Left colon (tissue), 2 donors: Measurements from ENCODE around the gene ACTR3. TPM values are rescaled to one million over a fixed set of nuclear protein-coding genes. Genes with fewer than 3 reads are reported as not detected.
A peak's percentile ranks its signal among the peaks of the same experiment; 100 is the strongest.

ENCODE experiments used
- ATAC-seq: fragments of 200-7000 bp; cut with Tn5 transposase; one replicate; pipeline ENCODE4 v1.9.1; 2020; ENCODE audit warnings: mild to moderate bottlenecking, moderate library complexity
- DNase-seq, 2 donors: peaks; one replicate each; pipeline ENCODE4 v3.0.0-alpha.2; 2020
- intact Hi-C, 2 donors: fragments of 100-400 bp; cut with DNase I in 1 of 2; cut with micrococcal nuclease in 1 of 2; formaldehyde crosslinking; loops; one replicate each; pipeline versions ENCODE4 v1.11.2 to v1.14.0; 2022; cut with DNase I, micrococcal nuclease
- total RNA-seq, 2 donors: library from RNA; stranded (reverse); fragmentation: NEBNext Ultra II Directional; extraction: Animal tissue kit (Norgen Biotek cat#: 25700); gene quantifications; one replicate each; pipeline ENCODE4 v1.2.1, GENCODE V29; 2021
- donor health status: DM: no; HTN: no; CAD: no.
- donor health status: DM: yes; HTN: yes; CAD: no.

Gene ACTR3
- total RNA-seq, 2 donors from 2014 or later: 252 to 276 TPM

DNA sequence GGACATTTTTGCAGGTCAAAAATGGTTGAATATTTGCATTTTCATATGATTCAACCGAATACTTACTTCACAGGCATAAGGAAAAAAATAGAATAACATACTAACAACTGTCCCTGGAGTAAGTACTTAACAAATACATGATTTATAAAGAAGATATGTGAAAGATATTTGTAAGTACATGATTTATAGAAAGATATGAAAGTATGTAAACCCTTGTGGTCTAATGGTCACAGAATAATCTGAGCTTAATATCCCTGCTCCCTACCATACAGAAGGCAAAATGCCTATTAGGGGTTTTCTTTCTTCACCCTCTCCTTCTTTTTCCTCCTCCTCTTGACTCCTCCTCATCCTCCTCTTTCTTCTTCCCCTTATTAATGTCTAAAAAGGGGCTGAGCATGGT lies 20.6 kb upstream of the ACTR3 start:
- ATAC-seq (no peak), DNase-seq (no peak)
- intact Hi-C loops: no loop called here

DNA sequence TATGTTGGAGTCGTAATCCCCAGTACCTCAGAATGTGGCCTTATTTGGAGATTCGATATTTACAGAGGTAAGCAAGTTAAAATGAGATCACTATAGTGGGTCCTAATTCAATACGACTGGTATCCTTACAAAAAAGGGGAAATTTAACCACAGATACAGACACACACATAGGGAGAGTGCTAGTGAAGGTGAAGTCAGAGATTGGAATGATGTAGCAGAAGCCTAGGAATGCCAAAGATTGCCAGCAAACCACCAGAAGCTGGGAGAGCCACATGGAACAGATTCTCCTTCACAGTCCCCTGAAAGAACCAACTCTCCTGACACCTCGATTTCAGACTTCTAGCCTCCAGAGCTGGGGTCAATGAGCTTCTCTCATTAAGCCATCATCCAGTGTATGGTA lies 17.7 kb upstream of the ACTR3 start:
- intact Hi-C loops: loop anchor here in 1 of 2 donors (10.0 kb wide), 1 partner anchor 87 kb away; no protein-coding TSS in a partner anchor
- DNase-seq (no peak), ATAC-seq (no peak)

DNA sequence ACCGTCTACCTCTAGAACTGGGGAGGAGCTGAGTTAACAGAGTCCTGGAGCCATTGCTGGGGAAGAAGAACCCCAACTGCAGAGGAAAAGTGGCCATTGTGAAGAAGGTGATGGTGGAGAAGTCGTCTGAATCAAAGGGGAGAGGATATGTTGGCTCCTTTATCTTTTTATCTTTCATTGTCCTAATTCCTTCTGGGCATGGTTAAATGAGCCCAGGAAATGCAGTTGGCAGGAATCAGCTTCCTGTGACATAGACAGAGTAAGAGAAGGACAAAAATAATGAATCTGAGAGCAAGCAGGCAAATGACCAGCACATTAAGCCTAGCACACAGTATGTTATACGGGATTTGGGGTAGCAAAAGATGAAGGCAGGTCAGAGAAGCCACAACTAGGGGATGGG lies 16.0 kb upstream of the ACTR3 start:
- ATAC-seq (no peak), DNase-seq (no peak)
- intact Hi-C loops: loop anchor here in 1 of 2 donors (10.0 kb wide), 1 partner anchor 89 kb away; no protein-coding TSS in a partner anchor

DNA sequence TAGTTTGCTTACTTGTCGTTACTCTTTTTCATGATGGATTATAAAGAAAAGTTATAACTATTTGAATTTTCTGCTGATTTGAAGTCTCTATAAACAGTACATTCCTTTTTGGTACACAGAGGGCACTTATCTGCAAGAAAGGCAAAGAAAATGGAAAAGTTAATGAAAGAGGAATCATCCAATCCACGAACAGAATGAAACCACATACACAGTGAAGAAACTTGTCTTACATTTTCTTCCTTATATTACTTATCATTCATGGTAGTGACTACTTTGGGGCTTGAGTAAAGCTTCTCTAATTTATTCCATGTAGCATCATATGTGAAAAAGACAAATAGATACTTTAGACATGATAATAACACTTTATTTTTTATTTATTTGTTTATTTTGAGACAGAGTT lies 14.8 kb upstream of the ACTR3 start:
- ATAC-seq: no peak
- intact Hi-C loops: loop anchor here in 1 of 2 donors (10.0 kb wide), 1 partner anchor 90 kb away; no protein-coding TSS in a partner anchor

DNA sequence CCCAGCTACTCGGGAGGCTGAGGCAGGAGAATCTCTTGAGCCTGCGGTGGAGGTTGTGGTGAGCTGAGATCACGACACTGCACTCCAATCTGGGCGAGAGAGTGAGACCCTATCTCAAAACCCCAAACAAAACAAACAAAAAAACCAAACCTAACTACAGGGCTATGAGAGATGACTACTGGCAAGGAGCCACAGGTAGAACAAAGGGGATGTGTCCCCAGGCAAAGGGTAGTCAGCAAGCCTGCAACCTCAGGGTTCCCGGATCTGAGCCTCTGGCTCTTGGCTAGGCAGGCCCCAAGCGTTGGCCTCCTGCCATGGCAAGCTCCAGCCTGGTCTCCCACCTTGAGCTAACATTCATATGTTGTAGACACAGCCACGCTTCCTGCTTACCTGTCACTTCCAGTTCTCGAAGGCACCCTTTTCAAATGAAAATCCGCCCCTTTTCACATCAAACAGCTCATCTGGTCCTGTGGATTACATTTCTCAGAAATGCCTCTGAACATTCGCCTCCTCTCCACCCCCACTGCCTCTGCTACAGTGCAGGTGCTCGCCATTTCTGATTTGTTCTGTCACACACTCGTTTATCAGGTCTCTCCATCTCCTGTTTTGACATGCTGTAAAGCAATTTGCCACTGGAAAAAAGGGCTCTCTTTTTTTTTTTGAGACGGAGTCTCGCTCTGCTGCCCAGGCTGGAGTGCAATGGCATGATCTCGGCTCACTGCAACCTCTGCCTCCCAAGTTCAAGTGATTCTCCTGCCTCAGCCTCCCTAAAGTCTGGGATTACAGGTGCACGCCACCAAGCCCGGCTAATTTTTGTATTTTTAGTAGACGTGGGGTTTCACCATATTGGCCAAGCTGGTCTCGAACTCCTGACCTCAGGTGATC lies 13.1 kb upstream of the ACTR3 start:
- ATAC-seq: peak; percentile 83
- peak; percentile 85 to 91 for DNase-seq
- intact Hi-C loops: loop anchor here in 1 of 2 donors (10.0 kb wide), 1 partner anchor 92 kb away; no protein-coding TSS in a partner anchor

More for the DNA sequence above, 14.8 kb upstream of the ACTR3 start:
- DNase-seq: no peak

DNA sequence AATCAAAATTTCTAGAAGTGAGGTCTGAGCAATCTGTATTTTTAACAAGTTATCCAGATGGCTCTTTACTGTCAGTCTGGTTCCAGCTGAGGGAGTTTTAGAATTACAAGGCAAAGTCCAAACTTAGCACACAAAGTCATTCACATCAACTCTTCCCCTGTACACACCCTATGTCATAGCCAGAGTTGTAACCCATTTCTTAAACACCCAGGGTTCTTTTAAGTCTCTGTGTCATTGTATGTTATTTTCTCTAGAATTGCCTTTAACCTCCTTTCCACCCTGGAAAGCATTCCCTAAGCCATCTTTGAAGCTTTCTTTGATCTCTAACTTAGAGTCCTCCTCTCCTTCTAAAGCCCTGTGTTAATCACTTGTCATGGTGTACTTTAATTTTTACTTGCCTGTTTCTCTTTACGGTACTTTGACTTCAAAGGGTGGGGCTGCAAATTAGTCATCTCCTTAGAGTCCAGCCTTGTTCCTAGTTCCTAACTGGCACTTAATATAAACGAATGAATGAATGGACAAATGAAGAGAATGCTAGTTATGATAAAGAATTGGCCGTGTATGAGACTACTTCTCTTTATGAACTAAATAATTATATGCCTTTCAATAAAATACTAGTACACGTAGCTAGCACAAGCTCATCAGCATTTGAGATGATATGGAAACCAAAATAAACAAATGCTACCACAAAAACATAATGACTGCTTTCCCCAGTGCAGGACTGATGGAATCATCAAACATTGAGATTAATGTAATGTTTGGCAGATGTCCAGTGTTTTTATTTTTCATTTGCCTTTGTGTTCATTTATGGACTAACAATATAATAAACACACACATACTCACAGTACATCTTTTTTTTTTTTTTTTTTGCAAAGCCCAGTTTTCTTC lies 11.9 kb upstream of the ACTR3 start:
- DNase-seq (no peak), ATAC-seq (peak; percentile 86)
- intact Hi-C loops: loop anchor here in 1 of 2 donors (10.0 kb wide), 1 partner anchor 93 kb away; no protein-coding TSS in a partner anchor

DNA sequence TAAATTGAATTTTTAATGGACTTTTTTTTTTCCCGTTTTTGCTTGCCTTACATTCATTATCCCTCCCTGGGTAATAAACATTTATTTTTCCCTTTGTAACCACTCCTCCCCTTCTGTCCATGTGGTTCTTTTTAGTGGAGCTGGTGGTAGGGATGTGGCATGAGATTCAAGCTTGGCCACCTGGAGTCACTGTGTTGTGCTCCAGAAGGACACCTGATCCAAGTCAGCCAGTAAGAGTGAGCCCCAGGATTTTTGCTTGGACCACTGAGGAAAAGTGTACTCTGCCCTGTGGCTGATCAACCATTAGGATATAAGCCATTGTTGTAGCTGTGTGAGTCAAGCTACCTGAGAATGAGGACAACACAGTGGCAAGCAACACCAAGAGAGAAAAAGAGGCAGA lies 11.1 kb upstream of the ACTR3 start:
- intact Hi-C loops: loop anchor here in 1 of 2 donors (10.0 kb wide), 1 partner anchor 94 kb away; no protein-coding TSS in a partner anchor
- no peak for DNase-seq
- ATAC-seq: peak; percentile 13

DNA sequence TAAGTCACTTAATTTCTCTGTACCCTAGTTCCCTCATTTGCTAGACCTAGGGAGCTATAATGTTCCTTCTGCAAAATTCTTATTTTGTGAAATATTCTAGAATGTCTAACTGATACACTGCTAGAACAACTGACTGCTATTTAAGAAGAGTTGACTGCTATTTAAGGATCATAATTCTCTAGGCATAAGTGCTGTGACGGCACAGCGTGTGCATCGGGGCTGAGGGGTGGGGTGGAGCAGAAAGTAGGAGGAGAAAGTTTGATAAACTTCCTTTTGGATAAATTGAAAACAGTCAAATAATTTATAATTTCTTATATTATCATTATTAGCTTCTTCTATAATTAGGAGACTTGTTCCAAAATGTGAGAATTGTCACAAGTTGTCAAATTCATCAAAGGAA lies 10.4 kb upstream of the ACTR3 start:
- intact Hi-C loops: loop anchor here in 1 of 2 donors (10.0 kb wide), 1 partner anchor 95 kb away; no protein-coding TSS in a partner anchor
- ATAC-seq (no peak), DNase-seq (no peak)

DNA sequence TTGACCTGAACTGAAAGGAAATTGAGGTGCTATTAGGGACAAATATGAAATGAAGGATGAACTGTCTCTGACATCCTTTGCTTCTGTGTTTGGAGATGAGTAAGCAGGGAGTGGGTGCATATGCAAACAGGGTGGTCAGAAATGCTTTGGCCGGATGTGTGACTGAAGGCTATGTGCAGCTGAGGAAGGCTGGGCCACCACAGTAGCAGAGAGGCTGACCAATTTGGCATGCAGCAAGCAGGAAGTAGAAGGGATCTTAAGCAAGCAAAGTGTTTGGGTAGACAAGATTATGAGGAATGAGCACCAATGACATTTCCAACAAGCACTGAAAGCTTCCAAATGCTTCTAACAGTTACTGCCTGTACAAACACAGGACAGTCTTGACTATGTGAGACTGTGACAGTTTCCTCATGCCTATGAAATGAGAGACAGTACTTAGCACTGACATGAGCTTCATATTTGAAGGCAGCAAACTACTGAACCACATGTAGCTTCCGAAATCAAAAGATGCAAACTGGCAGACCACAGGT lies 3.3 kb upstream of the ACTR3 start:
- ATAC-seq: no peak
- intact Hi-C loops: no loop called here
- DNase-seq: peak; percentile 56 to 75

DNA sequence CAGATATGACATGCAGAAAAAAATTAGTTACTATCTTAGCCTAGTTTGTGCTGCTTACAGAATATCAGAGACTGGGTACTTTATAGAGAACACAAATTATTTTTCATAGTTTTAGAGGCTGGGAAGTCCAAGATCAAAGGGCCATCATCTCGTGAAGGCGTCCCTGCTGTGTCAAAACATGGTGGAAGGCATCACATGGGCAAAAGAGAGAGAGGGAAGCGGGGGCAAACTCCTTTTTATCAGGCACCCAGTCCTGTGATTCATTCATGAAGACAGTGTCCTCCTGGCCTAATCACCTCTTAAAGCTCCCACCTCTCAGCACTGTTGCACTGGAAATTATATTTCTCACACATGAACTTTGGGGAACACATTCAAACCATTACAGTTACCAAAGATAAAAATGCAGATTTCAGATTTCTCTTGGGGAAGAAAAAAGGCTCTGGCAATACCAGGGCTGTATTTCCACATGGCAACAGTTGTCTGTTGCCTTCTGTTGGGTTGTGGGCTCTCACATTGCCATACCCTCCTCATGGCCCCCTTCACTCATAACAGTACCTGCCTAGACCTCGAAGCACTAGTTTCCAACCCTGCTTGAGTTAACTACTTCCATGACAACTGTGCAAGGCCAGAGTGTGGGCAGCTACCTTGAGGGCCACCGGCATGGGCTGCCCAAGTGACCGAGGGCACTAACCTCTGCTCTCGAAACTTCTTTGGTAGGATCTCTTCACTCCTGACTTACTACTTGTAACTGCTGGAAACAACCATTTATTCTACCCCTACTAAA lies 2.7 kb upstream of the ACTR3 start:
- intact Hi-C loops: no loop called here
- no peak for DNase-seq
- no peak for ATAC-seq

DNA sequence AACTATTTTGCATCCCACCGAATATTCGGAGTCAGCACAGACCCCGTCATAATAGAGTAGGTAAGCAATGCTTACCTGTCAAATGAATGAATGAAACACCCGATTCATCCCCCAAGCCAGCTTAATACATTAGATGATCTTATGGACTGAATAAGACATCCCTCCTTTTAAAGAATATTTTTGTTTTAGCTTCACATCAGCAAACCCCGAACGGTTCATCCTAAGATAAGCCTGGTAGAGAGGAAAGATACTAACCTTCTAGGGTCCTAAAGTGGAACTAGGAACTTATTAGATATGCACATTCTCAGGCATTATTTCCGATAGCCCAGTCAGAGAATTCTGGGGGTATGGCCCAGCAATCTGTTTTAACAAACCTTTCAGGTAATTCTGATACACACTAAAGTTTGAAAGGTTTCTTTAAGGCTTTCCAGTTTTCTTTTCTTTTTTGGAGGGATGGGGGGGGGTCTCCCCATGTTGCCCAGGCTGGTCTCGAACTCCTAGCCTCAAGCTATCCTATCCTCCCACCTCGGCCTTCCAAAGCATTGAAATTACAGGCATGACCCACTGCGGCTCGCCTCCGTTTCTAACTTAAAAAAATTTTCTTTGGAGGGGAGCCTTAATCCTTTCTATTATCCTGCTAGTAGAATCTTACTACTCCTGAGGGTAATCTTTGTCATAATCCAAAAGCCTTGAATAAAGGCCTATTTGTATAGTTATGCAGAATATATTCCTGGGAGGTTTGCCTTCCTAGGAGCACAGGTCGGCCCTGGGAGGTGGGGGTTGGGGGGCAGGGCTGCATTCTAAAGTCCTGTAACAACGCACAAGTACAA lies 1.0 kb upstream of the ACTR3 start:
- DNase-seq (peak; percentile 64 to 75), ATAC-seq (peak; percentile 44)
- intact Hi-C loops: loop anchor here in 1 of 2 donors (2.0 kb wide), 1 partner anchor 132 kb away; the partner anchor contains the start of gene SLC35F5

DNA sequence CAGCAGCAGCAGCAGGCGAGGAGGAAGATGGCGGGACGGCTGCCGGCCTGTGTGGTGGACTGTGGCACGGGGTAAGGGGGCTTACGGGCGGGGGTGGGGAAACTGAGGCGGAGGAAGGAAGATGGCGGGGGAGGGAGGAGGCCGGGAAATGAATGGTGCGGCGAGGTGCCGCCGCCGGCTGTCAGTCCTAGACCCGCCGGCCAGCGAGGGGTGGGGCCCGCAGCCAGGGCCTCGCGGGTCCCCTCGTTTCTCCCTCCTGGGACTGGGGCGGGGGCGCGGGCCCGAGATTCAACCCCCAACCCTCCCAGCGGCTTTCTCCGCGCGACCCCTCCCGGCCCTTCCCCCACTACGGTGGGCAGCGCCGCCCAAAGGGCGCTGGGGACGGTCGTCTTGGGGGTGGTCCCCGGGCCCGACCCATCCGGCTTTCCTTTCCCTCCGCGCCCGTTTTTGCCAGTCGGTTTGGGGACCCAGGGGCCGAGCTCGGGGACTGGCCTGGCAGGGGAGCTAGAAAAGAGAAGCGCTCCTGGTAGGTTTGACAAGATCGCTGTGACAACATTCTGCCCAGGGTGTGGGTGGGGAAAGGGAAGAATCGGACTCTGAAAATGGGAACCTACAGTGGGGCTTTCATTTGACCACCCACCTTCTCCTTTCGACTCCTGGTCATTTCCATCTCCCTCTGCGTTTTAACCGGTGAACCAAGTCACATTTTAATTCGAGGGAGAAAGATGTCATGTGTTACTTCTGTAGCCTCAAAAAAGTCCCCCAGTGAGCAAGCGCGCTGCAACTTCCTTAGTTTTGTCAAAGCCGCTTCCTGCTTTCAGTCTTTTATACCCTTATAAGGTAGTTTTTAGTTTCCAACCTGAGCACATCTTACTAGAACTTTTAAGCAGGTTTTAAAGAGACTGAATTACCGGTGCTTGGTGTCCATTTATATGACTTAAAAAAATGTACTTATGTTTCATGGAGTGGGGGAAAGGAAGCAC lies 655 bp downstream of the ACTR3 start:
- intact Hi-C loops: no loop called here
- ATAC-seq: peak; percentile 43
- DNase-seq: peak; percentile 70 to 78

DNA sequence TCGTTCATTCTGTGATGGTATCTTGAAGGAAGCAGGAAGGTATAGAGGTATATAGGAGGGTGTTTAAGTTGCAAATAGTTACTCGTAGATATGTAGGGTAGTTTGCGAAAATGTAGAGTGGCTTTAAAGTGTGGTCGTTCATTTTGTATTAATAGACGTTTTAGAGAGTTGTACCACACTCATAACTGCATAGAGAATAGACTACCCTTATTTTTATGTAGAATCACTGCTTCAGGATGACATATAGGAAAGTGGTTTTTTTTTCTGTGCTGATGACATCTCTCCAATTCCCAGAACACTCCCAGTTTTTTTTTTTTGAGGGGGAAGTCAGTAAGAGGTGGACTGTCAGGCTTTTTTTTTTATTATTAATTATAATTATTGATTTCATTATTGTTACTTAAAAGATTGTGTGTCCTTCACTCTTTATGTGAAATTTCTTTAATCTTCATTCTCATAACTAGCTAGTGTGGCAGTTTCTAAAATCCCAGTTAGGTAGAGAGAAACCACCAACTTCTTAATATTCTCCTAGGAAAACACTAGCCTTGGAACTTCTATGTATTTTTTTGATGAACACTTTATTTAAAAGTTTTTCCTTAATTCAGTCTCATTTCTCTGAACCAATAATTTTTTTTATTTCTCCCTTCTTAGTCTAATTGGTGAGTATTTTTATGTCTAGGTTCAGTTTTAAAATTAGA lies 1.5 kb downstream of the ACTR3 start:
- intact Hi-C loops: no loop called here
- ATAC-seq: no peak
- DNase-seq: no peak

DNA sequence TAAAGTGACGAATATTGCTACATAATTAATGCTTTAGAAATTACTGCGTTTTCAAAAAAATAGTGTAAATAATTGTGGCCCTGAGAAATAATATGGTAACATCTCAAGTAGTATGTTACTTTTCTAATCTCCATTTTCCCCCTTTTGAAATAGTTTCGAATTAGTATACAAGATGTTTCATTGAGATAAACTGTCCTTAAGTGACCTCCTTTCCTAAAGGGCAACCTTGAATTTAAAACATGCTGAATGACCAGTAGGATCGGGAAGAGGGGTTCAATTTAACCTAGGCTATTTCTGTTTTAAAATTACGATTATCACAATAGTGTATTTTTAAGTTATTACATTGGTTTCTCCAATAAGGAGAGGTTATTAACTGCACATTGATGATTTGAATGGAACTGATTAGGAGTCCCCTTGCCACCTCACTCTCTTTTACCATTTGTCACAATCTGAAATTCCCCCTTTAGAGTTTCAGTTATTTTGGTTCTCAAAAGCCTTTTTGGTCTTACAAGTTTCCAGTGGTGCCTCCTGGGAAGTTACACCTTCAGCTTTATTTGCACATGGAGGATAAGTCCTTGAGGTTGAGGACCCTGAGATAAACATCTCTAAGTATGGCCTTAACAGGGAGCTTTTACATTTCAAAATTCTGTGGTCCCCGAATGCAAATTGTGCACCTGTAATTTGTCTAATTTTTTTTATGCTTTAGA lies 2.3 kb downstream of the ACTR3 start:
- no peak for DNase-seq

DNA sequence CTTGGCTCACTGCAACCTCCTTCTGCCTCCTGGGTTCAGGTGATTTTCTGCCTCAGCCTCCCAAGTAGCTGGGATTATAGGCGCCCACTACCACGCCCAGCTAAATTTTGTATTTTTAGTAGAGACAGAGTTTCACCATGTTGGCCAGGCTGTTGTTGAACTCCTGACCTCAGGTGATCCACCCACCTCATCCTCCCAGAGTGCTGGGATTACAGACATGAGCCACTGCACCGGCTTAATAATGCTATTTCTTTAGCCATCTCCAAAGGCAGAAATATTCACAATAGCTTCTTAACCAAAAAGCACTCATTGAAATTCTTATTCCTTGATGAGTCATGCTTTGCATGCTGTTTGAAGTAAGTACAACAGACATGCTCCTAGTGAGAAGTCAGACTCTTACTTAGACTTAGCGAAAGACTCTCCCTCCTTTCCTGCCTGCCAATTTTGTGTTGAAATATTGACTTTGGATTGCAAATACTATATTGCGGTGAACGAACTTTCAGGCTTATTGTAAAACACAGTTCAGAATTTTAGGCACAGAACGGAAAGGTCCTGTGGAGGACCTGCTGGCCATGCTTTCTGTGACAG lies 4.4 kb downstream of the ACTR3 start:
- intact Hi-C loops: no loop called here
- DNase-seq (no peak), ATAC-seq (no peak)

More for the DNA sequence above, 2.3 kb downstream of the ACTR3 start:
- intact Hi-C loops: no loop called here
- no peak for ATAC-seq
